Measurements from ENCODE around the gene ATF1.
"Not testable (repeated sequence)": the region's sequence is repeated elsewhere in the genome, so short reads cannot be mapped to it uniquely, and the experiment has no call there.

The ATF1 gene

GRCh38 chr12:50865266-50865665 is 101.4 kb downstream of the ATF1 start:
- in situ Hi-C loops (cut with HindIII; ENCODE audit: low sequenced_read_pairs), result no loop called here
- no peak overlapping the region for H3K4me3 ChIP-seq (ENCODE audit: low read depth, low read length)
- DNase-seq (ENCODE audit: low read depth), result no peak
- TF ChIP-seq CTCF (IDR thresholded peaks at IDR 0.05; ENCODE audit: low read depth, low read length, missing control alignments), result no peak

- in situ Hi-C loops (cut with HindIII; ENCODE audit: low sequenced_read_pairs), result not testable (repeated sequence)
These were observed 105.0 kb downstream of the ATF1 start for GRCh38 chr12:50868881-50869280.

More at GRCh38 chr12:50868881-50869280, 105.0 kb downstream of the ATF1 start:
- not testable (repeated sequence) for H3K4me3 ChIP-seq (ENCODE audit: low read depth, low read length); DNase-seq (ENCODE audit: low read depth)

All from astrocyte of the cerebellum (primary cell).